ENCODE measurements around the gene LTA.

- TF ChIP-seq CTCF (IDR thresholded peaks at IDR 0.05; ENCODE audit: low read length): no peak
- TF ChIP-seq EZH2phosphoT487 (IDR thresholded peaks at IDR 0.05; ENCODE audit: low read length): no peak
Observed at GRCh38 chr6:31574106-31575061, 2.3 kb downstream of the LTA start.
